ENCODE measurements around the gene GPR84.

DNA sequence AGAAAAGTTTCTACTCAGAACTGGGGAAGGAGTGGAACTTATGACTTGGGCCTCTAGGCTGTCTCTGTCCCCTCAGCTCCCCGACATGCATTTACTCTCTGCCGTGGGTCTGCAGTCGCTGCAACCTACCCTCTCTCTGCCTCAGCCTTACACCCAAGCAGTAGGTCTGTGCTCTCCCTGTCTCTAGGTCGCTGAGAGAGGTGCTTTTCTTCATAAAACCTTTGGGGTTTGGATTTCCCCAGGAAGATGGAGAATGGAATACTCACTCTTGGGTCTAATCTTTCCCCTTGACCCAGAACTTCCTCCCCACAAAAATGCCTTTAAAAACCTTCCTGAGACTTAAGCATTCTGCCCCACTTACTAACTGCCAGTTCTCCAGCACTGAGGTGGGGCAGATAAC lies 12.9 kb downstream of the GPR84 start:
- TF ChIP-seq, protein P1, sequence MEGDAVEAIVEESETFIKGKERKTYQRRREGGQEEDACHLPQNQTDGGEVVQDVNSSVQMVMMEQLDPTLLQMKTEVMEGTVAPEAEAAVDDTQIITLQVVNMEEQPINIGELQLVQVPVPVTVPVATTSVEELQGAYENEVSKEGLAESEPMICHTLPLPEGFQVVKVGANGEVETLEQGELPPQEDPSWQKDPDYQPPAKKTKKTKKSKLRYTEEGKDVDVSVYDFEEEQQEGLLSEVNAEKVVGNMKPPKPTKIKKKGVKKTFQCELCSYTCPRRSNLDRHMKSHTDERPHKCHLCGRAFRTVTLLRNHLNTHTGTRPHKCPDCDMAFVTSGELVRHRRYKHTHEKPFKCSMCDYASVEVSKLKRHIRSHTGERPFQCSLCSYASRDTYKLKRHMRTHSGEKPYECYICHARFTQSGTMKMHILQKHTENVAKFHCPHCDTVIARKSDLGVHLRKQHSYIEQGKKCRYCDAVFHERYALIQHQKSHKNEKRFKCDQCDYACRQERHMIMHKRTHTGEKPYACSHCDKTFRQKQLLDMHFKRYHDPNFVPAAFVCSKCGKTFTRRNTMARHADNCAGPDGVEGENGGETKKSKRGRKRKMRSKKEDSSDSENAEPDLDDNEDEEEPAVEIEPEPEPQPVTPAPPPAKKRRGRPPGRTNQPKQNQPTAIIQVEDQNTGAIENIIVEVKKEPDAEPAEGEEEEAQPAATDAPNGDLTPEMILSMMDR (IDR thresholded peaks at IDR 0.05; ENCODE audit: low read depth, low read length, poor library complexity, severe bottlenecking): no peak
- TF ChIP-seq EZH2phosphoT487 (IDR thresholded peaks at IDR 0.05; ENCODE audit: borderline replicate concordance, low read length): no peak

All from DOHH2 (cell line).